ENCODE data around the gene BPGM. TPM values are rescaled to one million over a fixed set of nuclear protein-coding genes. Genes with fewer than 3 reads are reported as not detected.
"Not testable (repeated sequence)": the region's sequence is repeated elsewhere in the genome, so short reads cannot be mapped to it uniquely, and the experiment has no call there.

The BPGM gene
- total and polyA plus RNA-seq, 2 donors from 2014 or later, result 21.2 to 53.5 TPM

DNA sequence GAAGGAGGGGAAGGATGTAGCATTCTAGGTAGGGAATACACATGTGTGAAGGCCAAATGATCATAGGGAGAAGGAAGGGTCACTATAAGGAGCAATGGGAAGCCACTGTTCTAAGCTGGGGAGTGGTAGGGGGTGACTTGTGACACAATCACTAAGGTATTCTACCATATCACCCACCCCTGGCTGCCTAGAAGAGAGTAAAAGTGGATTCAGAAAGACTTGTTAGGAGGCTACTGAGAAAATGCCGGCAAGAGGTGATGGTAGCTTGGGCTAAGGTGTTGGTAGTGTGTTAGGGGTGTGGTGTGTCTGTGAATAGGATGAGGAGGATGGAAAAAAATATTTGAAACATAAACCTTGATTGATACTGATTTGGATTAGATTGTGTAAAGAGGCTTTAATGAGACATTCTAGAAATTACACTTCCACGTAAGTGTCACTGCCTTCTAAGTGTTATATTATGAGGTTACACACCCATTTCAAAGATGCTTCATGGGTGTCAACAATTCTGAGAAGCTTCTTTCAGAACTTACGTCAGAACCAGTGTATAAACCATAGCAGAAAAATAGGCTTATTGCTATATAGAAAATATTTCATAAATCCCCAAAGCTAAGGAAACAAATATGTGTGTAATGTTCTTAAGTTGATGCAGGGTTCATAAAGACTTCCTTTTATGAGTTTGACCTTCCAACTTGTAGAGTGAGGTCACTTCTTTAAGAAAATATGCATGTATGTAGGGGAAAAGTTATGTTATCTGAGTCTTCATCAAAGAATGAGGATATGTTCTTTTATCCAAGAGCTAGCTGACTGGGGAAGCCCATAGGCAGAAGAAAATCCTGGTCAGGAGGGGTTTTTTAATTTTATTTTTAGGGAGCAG lies 5.6 kb upstream of the BPGM start:
- intact Hi-C loops (cut with DNase I), result no loop called here
- TF ChIP-seq, protein P1, sequence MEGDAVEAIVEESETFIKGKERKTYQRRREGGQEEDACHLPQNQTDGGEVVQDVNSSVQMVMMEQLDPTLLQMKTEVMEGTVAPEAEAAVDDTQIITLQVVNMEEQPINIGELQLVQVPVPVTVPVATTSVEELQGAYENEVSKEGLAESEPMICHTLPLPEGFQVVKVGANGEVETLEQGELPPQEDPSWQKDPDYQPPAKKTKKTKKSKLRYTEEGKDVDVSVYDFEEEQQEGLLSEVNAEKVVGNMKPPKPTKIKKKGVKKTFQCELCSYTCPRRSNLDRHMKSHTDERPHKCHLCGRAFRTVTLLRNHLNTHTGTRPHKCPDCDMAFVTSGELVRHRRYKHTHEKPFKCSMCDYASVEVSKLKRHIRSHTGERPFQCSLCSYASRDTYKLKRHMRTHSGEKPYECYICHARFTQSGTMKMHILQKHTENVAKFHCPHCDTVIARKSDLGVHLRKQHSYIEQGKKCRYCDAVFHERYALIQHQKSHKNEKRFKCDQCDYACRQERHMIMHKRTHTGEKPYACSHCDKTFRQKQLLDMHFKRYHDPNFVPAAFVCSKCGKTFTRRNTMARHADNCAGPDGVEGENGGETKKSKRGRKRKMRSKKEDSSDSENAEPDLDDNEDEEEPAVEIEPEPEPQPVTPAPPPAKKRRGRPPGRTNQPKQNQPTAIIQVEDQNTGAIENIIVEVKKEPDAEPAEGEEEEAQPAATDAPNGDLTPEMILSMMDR (IDR thresholded peaks at IDR 0.05; ENCODE audit: borderline replicate concordance, extremely low read depth, insufficient read depth), result no peak
- Histone ChIP-seq H3K27ac (ENCODE audit: low read depth in 2 of 2, low read length in 2 of 2) (no peak overlapping the region), H3K9ac (ENCODE audit: low read length in 3 of 3) (no peak overlapping the region), H3K9me3 (ENCODE audit: control insufficient read depth in 2 of 3, insufficient read depth in 1 of 3, low read length in 3 of 3) (no peaks in the 10 kb centered on the region), H3K4me3 (ENCODE audit: low read length in 3 of 3) (no peak overlapping the region), H3K4me1 (ENCODE audit: control insufficient read depth in 2 of 3, insufficient read depth in 2 of 3, low read depth in 1 of 3, low read length in 3 of 3) (peaks cover 0 to 7% (median 6%) of the 10 kb centered on the region in 3 donors), H3K36me3 (ENCODE audit: control insufficient read depth in 2 of 3, insufficient read depth in 3 of 3, low read length in 3 of 3) (no peaks in the 10 kb centered on the region), H3K27me3 (ENCODE audit: control insufficient read depth, insufficient read depth, low read length) (no peaks in the 10 kb centered on the region)
- FAIRE-seq, result no peak
- DNase-seq, result no peak

- intact Hi-C loops (cut with DNase I); H3K4me1 ChIP-seq (ENCODE audit: control insufficient read depth in 2 of 3, insufficient read depth in 2 of 3, low read depth in 1 of 3, low read length in 3 of 3); DNase-seq; H3K4me3 ChIP-seq (ENCODE audit: low read length in 3 of 3); FAIRE-seq; H3K9me3 ChIP-seq (ENCODE audit: control insufficient read depth in 2 of 3, insufficient read depth in 1 of 3, low read length in 3 of 3); H3K9ac ChIP-seq (ENCODE audit: low read length in 3 of 3); H3K27me3 ChIP-seq (ENCODE audit: control insufficient read depth, insufficient read depth, low read length); H3K36me3 ChIP-seq (ENCODE audit: control insufficient read depth in 2 of 3, insufficient read depth in 3 of 3, low read length in 3 of 3); H3K27ac ChIP-seq (ENCODE audit: low read depth in 2 of 2, low read length in 2 of 2): not testable (repeated sequence)
Measured at GRCh38 chr7:134641981-134642380, 4.7 kb upstream of the BPGM start.

DNA sequence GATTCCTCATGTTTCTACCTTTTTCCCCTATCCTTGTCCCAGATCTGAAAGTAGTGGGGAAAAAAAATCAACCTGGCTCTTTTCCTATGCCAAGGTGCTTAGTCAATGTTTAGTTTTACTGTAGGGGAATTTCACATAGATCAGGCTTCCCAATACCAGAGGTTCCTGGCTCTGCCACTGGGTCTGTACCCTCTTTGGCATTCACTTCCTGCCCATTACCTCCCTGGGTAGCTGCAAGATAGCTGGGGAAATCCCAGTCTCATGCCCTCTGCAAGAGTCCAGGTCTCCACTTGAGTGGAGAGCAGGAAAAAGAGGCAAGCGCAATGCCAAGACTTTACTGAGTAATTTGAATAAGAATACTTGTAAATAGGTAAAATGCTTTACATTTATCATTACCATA lies 3.5 kb upstream of the BPGM start:
- DNase-seq, result no peak
- H3K36me3 ChIP-seq (ENCODE audit: control insufficient read depth in 2 of 3, insufficient read depth in 3 of 3, low read length in 3 of 3), result no peaks in the 10 kb centered on the region
- H3K27me3 ChIP-seq (ENCODE audit: control insufficient read depth, insufficient read depth, low read length), result no peaks in the 10 kb centered on the region
- no peak overlapping the region for H3K4me3 ChIP-seq (ENCODE audit: low read length in 3 of 3)
- intact Hi-C loops (cut with DNase I), result no loop called here
- FAIRE-seq, result no peak
- no peak overlapping the region for H3K9ac ChIP-seq (ENCODE audit: low read length in 3 of 3)
- no peak overlapping the region for H3K27ac ChIP-seq (ENCODE audit: low read depth in 2 of 2, low read length in 2 of 2)
- H3K4me1 ChIP-seq (ENCODE audit: control insufficient read depth in 2 of 3, insufficient read depth in 2 of 3, low read depth in 1 of 3, low read length in 3 of 3), result peaks cover 0 to 10% (median 7%) of the 10 kb centered on the region in 3 donors
- no peaks in the 10 kb centered on the region for H3K9me3 ChIP-seq (ENCODE audit: control insufficient read depth in 2 of 3, insufficient read depth in 1 of 3, low read length in 3 of 3)
- TF ChIP-seq, protein P1 (IDR thresholded peaks at IDR 0.05; ENCODE audit: borderline replicate concordance, extremely low read depth, insufficient read depth), result no peak

DNA sequence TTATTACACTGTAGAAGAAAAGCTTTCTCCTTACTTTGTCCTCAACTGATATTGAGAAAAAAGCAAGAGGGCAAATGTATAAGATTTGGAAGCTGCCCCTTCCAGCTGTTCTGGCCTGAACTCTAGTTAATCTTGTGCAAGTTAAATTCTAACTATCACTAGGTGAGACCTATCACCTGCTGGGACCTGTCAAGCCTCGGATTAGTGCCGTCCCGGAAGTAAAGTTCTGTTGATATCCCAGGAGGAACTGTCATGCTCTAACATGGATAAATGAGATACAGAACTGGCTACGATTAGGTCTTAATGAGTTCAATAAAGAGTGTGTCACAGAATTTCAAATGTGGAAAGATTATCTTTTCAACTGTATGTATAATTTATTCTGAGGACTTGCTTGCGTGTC lies 1.2 kb upstream of the BPGM start:
- TF ChIP-seq, protein P1 (IDR thresholded peaks at IDR 0.05; ENCODE audit: borderline replicate concordance, extremely low read depth, insufficient read depth), result no peak
- Histone ChIP-seq H3K27me3 (ENCODE audit: control insufficient read depth, insufficient read depth, low read length) (no peaks in the 10 kb centered on the region), H3K9ac (ENCODE audit: low read length in 3 of 3) (peak overlapping the region; percentile 67 to 98 (median 96)), H3K9me3 (ENCODE audit: control insufficient read depth in 2 of 3, insufficient read depth in 1 of 3, low read length in 3 of 3) (no peaks in the 10 kb centered on the region), H3K27ac (ENCODE audit: low read depth in 2 of 2, low read length in 2 of 2) (no peak overlapping the region), H3K36me3 (ENCODE audit: control insufficient read depth in 2 of 3, insufficient read depth in 3 of 3, low read length in 3 of 3) (no peaks in the 10 kb centered on the region), H3K4me3 (ENCODE audit: low read length in 3 of 3) (peak overlapping the region; percentile 95 to 99 (median 98)), H3K4me1 (ENCODE audit: control insufficient read depth in 2 of 3, insufficient read depth in 2 of 3, low read depth in 1 of 3, low read length in 3 of 3) (peaks cover 0 to 10% (median 7%) of the 10 kb centered on the region in 3 donors)
- FAIRE-seq (no peak), DNase-seq (no peak)
- intact Hi-C loops (cut with DNase I), result no loop called here
